Measurements from ENCODE around the gene TNFRSF13B. TPM values are rescaled to one million over a fixed set of nuclear protein-coding genes. Genes with fewer than 3 reads are reported as not detected.
"Not testable (repeated sequence)": the region's sequence is repeated elsewhere in the genome, so short reads cannot be mapped to it uniquely, and the experiment has no call there.

TNFRSF13B gene
- total and polyA plus RNA-seq, 2 donors (not counting 3 experiments of a cell fraction or from before 2014, with no cell fraction given), result not detected

- H2AFZ ChIP-seq (ENCODE audit: low read depth, low read length); H3K4me2 ChIP-seq (ENCODE audit: insufficient read depth, low read length); DNase-seq (ENCODE audit: low read depth, low spot score); intact Hi-C loops (cut with micrococcal nuclease); H3K36me3 ChIP-seq (ENCODE audit: control insufficient read depth in 2 of 2, extremely low read depth in 1 of 2, insufficient read depth in 2 of 2, low read length in 2 of 2); H3K79me2 ChIP-seq (ENCODE audit: control insufficient read depth, insufficient read depth, low read length); BruUV-seq (replicated peaks); H3K9me1 ChIP-seq (replicated peaks; ENCODE audit: control insufficient read depth, extremely low read depth, insufficient read depth, low read length); H3K9ac ChIP-seq (replicated peaks; ENCODE audit: extremely low read depth, insufficient read depth, low read length); H3K27ac ChIP-seq (ENCODE audit: insufficient read depth, low read depth, low read length); FAIRE-seq; POLR2A ChIA-PET; dilution Hi-C loops (cut with MboI; ENCODE audit: extremely low pct_ligation_motif_present, low sequenced_read_pairs); H3K4me3 ChIP-seq (replicated peaks in 1 of 3; ENCODE audit: insufficient read depth in 1 of 3, low read depth in 1 of 3, low read length in 3 of 3); H4K20me1 ChIP-seq (replicated peaks; ENCODE audit: control insufficient read depth, extremely low read depth, insufficient read depth, low read length); CTCF ChIA-PET; H3K9me3 ChIP-seq (replicated peaks; ENCODE audit: control insufficient read depth, insufficient read depth, low read length); H3K4me1 ChIP-seq (ENCODE audit: control insufficient read depth, extremely low read depth, insufficient read depth, low read length): not testable (repeated sequence)
- peaks cover 4 to 13% of the 10 kb centered on the region in 2 experiments for H3K27me3 ChIP-seq (ENCODE audit: control insufficient read depth in 2 of 2, insufficient read depth in 2 of 2, low read length in 2 of 2)
Measured at GRCh38 chr17:16896235-16896634, 75.7 kb downstream of the TNFRSF13B start.

GRCh38 chr17:16893527-16893926 is 78.4 kb downstream of the TNFRSF13B start:
- H3K4me1 ChIP-seq (ENCODE audit: control insufficient read depth, extremely low read depth, insufficient read depth, low read length); BruUV-seq (replicated peaks); H3K4me2 ChIP-seq (ENCODE audit: insufficient read depth, low read length); H3K9me1 ChIP-seq (replicated peaks; ENCODE audit: control insufficient read depth, extremely low read depth, insufficient read depth, low read length); H3K27me3 ChIP-seq (ENCODE audit: control insufficient read depth in 2 of 2, insufficient read depth in 2 of 2, low read length in 2 of 2); FAIRE-seq; POLR2A ChIA-PET; H3K9ac ChIP-seq (replicated peaks; ENCODE audit: extremely low read depth, insufficient read depth, low read length); dilution Hi-C loops (cut with MboI; ENCODE audit: extremely low pct_ligation_motif_present, low sequenced_read_pairs); H3K79me2 ChIP-seq (ENCODE audit: control insufficient read depth, insufficient read depth, low read length); intact Hi-C loops (cut with micrococcal nuclease); H3K36me3 ChIP-seq (ENCODE audit: control insufficient read depth in 2 of 2, extremely low read depth in 1 of 2, insufficient read depth in 2 of 2, low read length in 2 of 2); H2AFZ ChIP-seq (ENCODE audit: low read depth, low read length); H3K9me3 ChIP-seq (replicated peaks; ENCODE audit: control insufficient read depth, insufficient read depth, low read length); DNase-seq (ENCODE audit: low read depth, low spot score); H3K4me3 ChIP-seq (replicated peaks in 1 of 3; ENCODE audit: insufficient read depth in 1 of 3, low read depth in 1 of 3, low read length in 3 of 3); H4K20me1 ChIP-seq (replicated peaks; ENCODE audit: control insufficient read depth, extremely low read depth, insufficient read depth, low read length); CTCF ChIA-PET; H3K27ac ChIP-seq (ENCODE audit: insufficient read depth, low read depth, low read length): not testable (repeated sequence)

GRCh38 chr17:16892876-16893454 is 79.0 kb downstream of the TNFRSF13B start:
- dilution Hi-C loops (cut with MboI; ENCODE audit: extremely low pct_ligation_motif_present, low sequenced_read_pairs); H3K9ac ChIP-seq (replicated peaks; ENCODE audit: extremely low read depth, insufficient read depth, low read length); POLR2A ChIA-PET: not testable (repeated sequence)

More at GRCh38 chr17:16892876-16893454, 79.0 kb downstream of the TNFRSF13B start:
- H3K79me2 ChIP-seq (ENCODE audit: control insufficient read depth, insufficient read depth, low read length); H3K9me1 ChIP-seq (replicated peaks; ENCODE audit: control insufficient read depth, extremely low read depth, insufficient read depth, low read length); H3K4me1 ChIP-seq (ENCODE audit: control insufficient read depth, extremely low read depth, insufficient read depth, low read length); H3K36me3 ChIP-seq (ENCODE audit: control insufficient read depth in 2 of 2, extremely low read depth in 1 of 2, insufficient read depth in 2 of 2, low read length in 2 of 2); H3K27ac ChIP-seq (ENCODE audit: insufficient read depth, low read depth, low read length); FAIRE-seq; CTCF ChIA-PET; H2AFZ ChIP-seq (ENCODE audit: low read depth, low read length); H4K20me1 ChIP-seq (replicated peaks; ENCODE audit: control insufficient read depth, extremely low read depth, insufficient read depth, low read length); DNase-seq (ENCODE audit: low read depth, low spot score); H3K27me3 ChIP-seq (ENCODE audit: control insufficient read depth in 2 of 2, insufficient read depth in 2 of 2, low read length in 2 of 2); H3K4me2 ChIP-seq (ENCODE audit: insufficient read depth, low read length); intact Hi-C loops (cut with micrococcal nuclease); H3K4me3 ChIP-seq (replicated peaks in 1 of 3; ENCODE audit: insufficient read depth in 1 of 3, low read depth in 1 of 3, low read length in 3 of 3); H3K9me3 ChIP-seq (replicated peaks; ENCODE audit: control insufficient read depth, insufficient read depth, low read length); BruUV-seq (replicated peaks): not testable (repeated sequence)
